ENCODE data around the gene ANKRD23. TPM values are rescaled to one million over a fixed set of nuclear protein-coding genes. Genes with fewer than 3 reads are reported as not detected.

ANKRD23 gene
- polyA plus RNA-seq, 1 donor from 2014 or later = 12.1 TPM

DNA sequence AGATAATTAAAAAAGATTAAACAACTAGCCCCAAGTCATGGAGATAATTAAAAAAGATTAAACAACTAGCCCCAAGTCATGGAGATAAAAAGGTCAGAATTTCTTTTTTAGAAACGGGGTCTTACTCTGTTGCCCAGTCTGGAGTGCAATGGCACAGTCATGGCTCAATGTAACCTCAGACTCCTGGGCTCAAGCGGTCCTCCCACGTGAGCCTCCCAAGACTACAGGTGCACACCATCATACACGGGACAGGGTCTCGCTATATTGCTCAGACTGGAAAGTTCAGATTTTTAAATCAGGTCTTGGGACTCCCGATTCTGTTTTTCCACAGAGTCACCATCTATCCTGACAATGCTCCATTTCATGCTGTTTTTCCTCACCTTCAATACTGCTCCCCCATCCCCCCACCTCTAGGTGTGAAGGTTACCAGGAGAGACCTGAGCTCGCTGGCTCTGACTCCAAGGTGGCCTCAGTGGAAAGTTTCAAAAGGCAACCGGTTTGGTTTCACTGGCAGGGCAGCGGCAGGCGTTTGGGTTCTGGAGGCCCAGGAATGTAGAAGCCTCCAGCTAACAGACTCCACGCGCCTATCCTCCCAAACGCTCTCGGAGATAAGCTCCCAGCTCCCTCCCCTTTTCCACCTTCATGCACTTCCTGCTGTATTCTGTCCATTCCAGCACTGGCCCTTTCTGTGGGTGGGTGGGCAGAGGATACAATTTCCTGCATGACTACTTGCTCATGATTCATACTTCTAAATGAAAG, 28.9 kb upstream of the ANKRD23 start:
- no peaks in the 10 kb centered on the region for H3F3A ChIP-seq (ENCODE audit: insufficient read depth, low read length, poor library complexity, severe bottlenecking)
- H3K27me3 ChIP-seq (ENCODE audit: insufficient read depth, low read depth, low read length) = no peaks in the 10 kb centered on the region
- H3K4me2 ChIP-seq (ENCODE audit: low read length) = no peak overlapping the region
- H3K9me3 ChIP-seq (ENCODE audit: low read length) = no peaks in the 10 kb centered on the region
- H3K9ac ChIP-seq (ENCODE audit: low read length) = no peak overlapping the region
- H3K36me3 ChIP-seq (ENCODE audit: insufficient read depth, low read length) = no peaks in the 10 kb centered on the region
- peaks cover 14% of the 10 kb centered on the region for H3K79me2 ChIP-seq (replicated peaks; ENCODE audit: insufficient read depth, low read length)
- TF ChIP-seq, protein P1, sequence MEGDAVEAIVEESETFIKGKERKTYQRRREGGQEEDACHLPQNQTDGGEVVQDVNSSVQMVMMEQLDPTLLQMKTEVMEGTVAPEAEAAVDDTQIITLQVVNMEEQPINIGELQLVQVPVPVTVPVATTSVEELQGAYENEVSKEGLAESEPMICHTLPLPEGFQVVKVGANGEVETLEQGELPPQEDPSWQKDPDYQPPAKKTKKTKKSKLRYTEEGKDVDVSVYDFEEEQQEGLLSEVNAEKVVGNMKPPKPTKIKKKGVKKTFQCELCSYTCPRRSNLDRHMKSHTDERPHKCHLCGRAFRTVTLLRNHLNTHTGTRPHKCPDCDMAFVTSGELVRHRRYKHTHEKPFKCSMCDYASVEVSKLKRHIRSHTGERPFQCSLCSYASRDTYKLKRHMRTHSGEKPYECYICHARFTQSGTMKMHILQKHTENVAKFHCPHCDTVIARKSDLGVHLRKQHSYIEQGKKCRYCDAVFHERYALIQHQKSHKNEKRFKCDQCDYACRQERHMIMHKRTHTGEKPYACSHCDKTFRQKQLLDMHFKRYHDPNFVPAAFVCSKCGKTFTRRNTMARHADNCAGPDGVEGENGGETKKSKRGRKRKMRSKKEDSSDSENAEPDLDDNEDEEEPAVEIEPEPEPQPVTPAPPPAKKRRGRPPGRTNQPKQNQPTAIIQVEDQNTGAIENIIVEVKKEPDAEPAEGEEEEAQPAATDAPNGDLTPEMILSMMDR (IDR thresholded peaks at IDR 0.05; ENCODE audit: poor library complexity, severe bottlenecking) = no peak
- TF ChIP-seq RAD21 (conservative IDR thresholded peaks at IDR 0.05) = no peak
- TF ChIP-seq EZH2 (IDR thresholded peaks at IDR 0.05; ENCODE audit: borderline replicate concordance, insufficient read depth, low read length, poor library complexity, severe bottlenecking) = no peak
- no peak for TF ChIP-seq POLR2AphosphoS5 (IDR thresholded peaks at IDR 0.05)
- no peak for TF ChIP-seq EP300 (conservative IDR thresholded peaks at IDR 0.05; ENCODE audit: poor library complexity, severe bottlenecking)
- TF ChIP-seq, protein P2, sequence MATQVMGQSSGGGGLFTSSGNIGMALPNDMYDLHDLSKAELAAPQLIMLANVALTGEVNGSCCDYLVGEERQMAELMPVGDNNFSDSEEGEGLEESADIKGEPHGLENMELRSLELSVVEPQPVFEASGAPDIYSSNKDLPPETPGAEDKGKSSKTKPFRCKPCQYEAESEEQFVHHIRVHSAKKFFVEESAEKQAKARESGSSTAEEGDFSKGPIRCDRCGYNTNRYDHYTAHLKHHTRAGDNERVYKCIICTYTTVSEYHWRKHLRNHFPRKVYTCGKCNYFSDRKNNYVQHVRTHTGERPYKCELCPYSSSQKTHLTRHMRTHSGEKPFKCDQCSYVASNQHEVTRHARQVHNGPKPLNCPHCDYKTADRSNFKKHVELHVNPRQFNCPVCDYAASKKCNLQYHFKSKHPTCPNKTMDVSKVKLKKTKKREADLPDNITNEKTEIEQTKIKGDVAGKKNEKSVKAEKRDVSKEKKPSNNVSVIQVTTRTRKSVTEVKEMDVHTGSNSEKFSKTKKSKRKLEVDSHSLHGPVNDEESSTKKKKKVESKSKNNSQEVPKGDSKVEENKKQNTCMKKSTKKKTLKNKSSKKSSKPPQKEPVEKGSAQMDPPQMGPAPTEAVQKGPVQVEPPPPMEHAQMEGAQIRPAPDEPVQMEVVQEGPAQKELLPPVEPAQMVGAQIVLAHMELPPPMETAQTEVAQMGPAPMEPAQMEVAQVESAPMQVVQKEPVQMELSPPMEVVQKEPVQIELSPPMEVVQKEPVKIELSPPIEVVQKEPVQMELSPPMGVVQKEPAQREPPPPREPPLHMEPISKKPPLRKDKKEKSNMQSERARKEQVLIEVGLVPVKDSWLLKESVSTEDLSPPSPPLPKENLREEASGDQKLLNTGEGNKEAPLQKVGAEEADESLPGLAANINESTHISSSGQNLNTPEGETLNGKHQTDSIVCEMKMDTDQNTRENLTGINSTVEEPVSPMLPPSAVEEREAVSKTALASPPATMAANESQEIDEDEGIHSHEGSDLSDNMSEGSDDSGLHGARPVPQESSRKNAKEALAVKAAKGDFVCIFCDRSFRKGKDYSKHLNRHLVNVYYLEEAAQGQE (IDR thresholded peaks at IDR 0.05; ENCODE audit: borderline replicate concordance) = no peak
- no peak for TF ChIP-seq SMC3 (conservative IDR thresholded peaks at IDR 0.05; ENCODE audit: poor library complexity)
- no peak for TF ChIP-seq MXI1 (conservative IDR thresholded peaks at IDR 0.05; ENCODE audit: poor library complexity, severe bottlenecking)
- TF ChIP-seq TAF1 (IDR thresholded peaks at IDR 0.05; ENCODE audit: low read depth) = no peak
- no peaks in the 10 kb centered on the region for H3K9me2 ChIP-seq (ENCODE audit: insufficient read depth, low read length)
- H2AFZ ChIP-seq (ENCODE audit: low read depth, low read length) = no peak overlapping the region
- no peak overlapping the region for H3K4me3 ChIP-seq (ENCODE audit: low read length)
- H4K20me1 ChIP-seq (ENCODE audit: insufficient read depth) = no peaks in the 10 kb centered on the region
- no peak overlapping the region for H3K27ac ChIP-seq (ENCODE audit: low read length)

DNA sequence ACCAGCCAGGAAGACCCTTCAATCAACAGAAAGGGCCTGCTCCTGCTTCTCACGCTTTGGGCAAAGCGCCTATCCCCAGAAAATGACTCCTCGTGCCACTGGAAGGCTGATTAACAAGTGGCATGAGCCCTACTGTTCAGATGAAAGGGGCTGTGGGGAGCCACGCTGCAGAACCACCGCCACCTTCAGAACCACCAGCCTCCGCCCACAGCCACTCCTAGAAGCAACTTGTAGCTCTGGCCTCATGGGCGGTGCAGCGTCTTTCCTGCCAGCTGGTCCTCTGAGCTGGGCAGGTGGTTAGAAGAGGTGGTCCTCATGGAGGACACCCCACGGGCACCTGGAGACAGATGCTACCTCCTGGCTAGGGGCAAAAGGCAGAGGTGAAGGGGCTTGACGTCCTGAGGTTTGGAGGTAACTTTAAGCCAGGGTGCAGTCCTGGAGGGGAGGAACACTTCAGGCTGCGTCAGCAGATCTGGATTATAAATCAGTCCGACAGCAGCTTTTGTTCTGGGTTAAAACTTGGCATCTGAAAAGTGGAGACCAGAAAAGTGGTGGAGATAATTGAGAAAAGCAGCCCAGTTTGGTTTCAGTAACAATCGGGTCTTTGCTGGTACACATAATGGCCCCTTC, 26.9 kb upstream of the ANKRD23 start:
- Histone ChIP-seq H3K4me3 (ENCODE audit: low read length) (peak overlapping the region; percentile 94), H3K4me2 (ENCODE audit: low read length) (no peak overlapping the region), H3K9ac (ENCODE audit: low read length) (peak overlapping the region; percentile 98), H3F3A (ENCODE audit: insufficient read depth, low read length, poor library complexity, severe bottlenecking) (no peaks in the 10 kb centered on the region), H3K79me2 (replicated peaks; ENCODE audit: insufficient read depth, low read length) (peaks cover 34% of the 10 kb centered on the region), H3K36me3 (ENCODE audit: insufficient read depth, low read length) (no peaks in the 10 kb centered on the region), H4K20me1 (ENCODE audit: insufficient read depth) (peaks cover 10% of the 10 kb centered on the region), H2AFZ (ENCODE audit: low read depth, low read length) (peak overlapping the region; percentile 14), H3K27me3 (ENCODE audit: insufficient read depth, low read depth, low read length) (no peaks in the 10 kb centered on the region), H3K9me3 (ENCODE audit: low read length) (no peaks in the 10 kb centered on the region), H3K9me2 (ENCODE audit: insufficient read depth, low read length) (no peaks in the 10 kb centered on the region), H3K27ac (ENCODE audit: low read length) (peak overlapping the region; percentile 90)
- TF ChIP-seq EP300 (conservative IDR thresholded peaks at IDR 0.05; ENCODE audit: poor library complexity, severe bottlenecking) = no peak
- TF ChIP-seq TAF1 (IDR thresholded peaks at IDR 0.05; ENCODE audit: low read depth) = no peak
- TF ChIP-seq POLR2AphosphoS5 (IDR thresholded peaks at IDR 0.05) = no peak
- TF ChIP-seq MXI1 (conservative IDR thresholded peaks at IDR 0.05; ENCODE audit: poor library complexity, severe bottlenecking) = no peak
- TF ChIP-seq SMC3 (conservative IDR thresholded peaks at IDR 0.05; ENCODE audit: poor library complexity) = no peak
- TF ChIP-seq, protein P2 (IDR thresholded peaks at IDR 0.05; ENCODE audit: borderline replicate concordance) = no peak
- TF ChIP-seq, protein P1 (IDR thresholded peaks at IDR 0.05; ENCODE audit: poor library complexity, severe bottlenecking) = no peak
- no peak for TF ChIP-seq RAD21 (conservative IDR thresholded peaks at IDR 0.05)
- TF ChIP-seq EZH2 (IDR thresholded peaks at IDR 0.05; ENCODE audit: borderline replicate concordance, insufficient read depth, low read length, poor library complexity, severe bottlenecking) = no peak
